Activated naive CD8-positive, alpha-beta T cell (primary cell): ENCODE data around the gene CAV1.

ENCODE experiments used
- H3K27ac Mint-ChIP-seq: one replicate; pipeline ENCODE4 v1.8.0; 2021; ENCODE audit warnings: mixed read lengths
- H3K27me3 Mint-ChIP-seq: one replicate; pipeline ENCODE4 v1.8.0; 2021; ENCODE audit warnings: mixed read lengths
- H3K36me3 Mint-ChIP-seq: one replicate; pipeline ENCODE4 v1.8.0; 2021; ENCODE audit warnings: mixed read lengths
- H3K4me1 Mint-ChIP-seq: one replicate; pipeline ENCODE4 v1.8.0; 2021; ENCODE audit warnings: low read depth, mixed read lengths
- H3K4me3 Mint-ChIP-seq: one replicate; pipeline ENCODE4 v1.8.0; 2021; ENCODE audit warnings: mild to moderate bottlenecking, mixed read lengths
- H3K9me3 Mint-ChIP-seq: one replicate; pipeline ENCODE4 v1.8.0; 2021; ENCODE audit warnings: low read depth, mixed read lengths

Gene CAV1

DNA sequence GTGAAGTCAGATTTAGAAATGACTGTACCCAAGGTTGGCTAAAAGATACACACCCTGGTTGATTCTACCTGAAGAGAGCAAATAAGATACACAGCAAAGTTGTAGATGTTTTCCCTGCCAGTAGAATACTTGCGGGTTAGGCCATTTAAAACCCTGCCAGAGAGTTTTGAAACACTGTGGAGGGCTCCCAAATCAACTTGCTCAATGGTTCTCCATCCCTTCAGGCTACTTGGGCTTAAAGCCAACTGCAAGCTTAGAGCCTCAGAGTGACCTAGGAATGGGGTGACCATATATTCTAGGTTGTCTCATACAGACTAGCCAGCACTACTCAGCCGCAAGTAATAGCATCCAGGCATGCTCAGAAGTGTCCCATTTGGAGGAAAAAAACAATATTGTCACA, 10.0 kb downstream of the CAV1 start:
- peaks cover 3% of the 10 kb centered on the region for H3K9me3 Mint-ChIP-seq
- no peak overlapping the region for H3K4me3 Mint-ChIP-seq

DNA sequence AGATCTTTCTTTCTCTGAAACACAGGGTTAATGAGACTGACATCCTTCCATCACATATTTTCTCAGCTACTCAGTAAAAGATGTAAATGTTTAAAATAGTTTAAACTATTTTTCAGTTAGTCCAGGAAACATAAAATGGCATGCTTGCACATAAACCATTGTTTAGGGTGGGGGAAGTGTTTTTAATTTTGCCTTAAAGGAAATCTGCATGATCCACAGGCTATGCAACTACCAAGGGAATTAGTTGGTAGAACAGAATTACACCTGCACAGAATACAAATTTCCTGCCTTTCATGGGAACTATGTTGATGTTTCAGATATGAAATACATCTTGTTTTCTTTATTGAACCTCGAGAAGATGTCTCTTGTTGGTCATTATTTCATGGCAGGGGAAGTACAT, 10.6 kb downstream of the CAV1 start:
- peaks cover 2% of the 10 kb centered on the region for H3K36me3 Mint-ChIP-seq
- H3K27ac Mint-ChIP-seq: no peak overlapping the region
- no peaks in the 10 kb centered on the region for H3K4me1 Mint-ChIP-seq
- no peak overlapping the region for H3K4me3 Mint-ChIP-seq
- H3K9me3 Mint-ChIP-seq: peaks cover 3% of the 10 kb centered on the region
- H3K27me3 Mint-ChIP-seq: peaks cover 17% of the 10 kb centered on the region

More for the DNA sequence above, 10.0 kb downstream of the CAV1 start:
- no peaks in the 10 kb centered on the region for H3K4me1 Mint-ChIP-seq
- peaks cover 2% of the 10 kb centered on the region for H3K36me3 Mint-ChIP-seq
- H3K27ac Mint-ChIP-seq: no peak overlapping the region
- peaks cover 17% of the 10 kb centered on the region for H3K27me3 Mint-ChIP-seq

DNA sequence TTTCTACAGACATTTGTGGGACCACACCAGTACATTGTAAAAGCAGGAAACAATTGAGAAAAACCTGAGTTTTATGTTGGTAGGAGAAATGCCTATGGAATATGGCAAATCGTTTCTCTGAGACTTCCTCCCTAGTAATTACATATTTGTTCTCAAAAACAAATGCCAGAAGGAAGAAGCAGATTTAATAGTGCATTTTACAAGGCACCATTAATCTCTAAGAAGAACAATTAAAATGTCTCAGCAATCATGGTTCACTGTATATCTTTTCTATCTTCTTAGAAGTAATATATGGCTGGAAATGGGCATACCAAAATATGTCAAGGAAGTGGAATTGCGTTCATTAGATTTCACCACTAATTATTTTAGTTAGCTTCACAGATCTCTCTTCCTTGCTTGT, 13.3 kb downstream of the CAV1 start:
- no peaks in the 10 kb centered on the region for H3K4me1 Mint-ChIP-seq
- H3K27ac Mint-ChIP-seq: no peak overlapping the region
- H3K27me3 Mint-ChIP-seq: peaks cover 13% of the 10 kb centered on the region
- H3K36me3 Mint-ChIP-seq: peaks cover 2% of the 10 kb centered on the region
- peaks cover 3% of the 10 kb centered on the region for H3K9me3 Mint-ChIP-seq
- no peak overlapping the region for H3K4me3 Mint-ChIP-seq

DNA sequence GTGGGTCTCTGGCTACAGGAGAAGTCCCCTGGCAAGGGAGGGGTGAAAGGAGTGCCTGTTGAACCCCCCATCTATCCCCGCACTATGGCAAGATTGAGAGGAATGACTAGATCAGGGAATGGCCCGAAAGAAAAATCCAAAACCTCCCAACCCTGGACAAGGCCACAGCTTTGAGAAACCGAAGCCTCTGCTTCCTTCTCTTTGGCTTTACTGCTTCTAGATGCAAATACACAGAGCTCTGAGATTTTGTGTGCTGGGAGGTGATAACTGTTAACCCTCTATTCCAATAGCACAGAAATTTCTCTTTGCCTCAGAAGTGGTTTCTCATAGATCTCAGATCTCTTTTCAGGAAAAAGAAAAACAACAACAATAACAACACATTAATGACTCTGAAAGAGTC, 15.0 kb downstream of the CAV1 start:
- Mint-ChIP-seq H3K4me3 (no peak overlapping the region), H3K36me3 (peaks cover 2% of the 10 kb centered on the region), H3K27me3 (peaks cover 14% of the 10 kb centered on the region), H3K4me1 (no peaks in the 10 kb centered on the region), H3K27ac (no peak overlapping the region), H3K9me3 (peaks cover 3% of the 10 kb centered on the region)

DNA sequence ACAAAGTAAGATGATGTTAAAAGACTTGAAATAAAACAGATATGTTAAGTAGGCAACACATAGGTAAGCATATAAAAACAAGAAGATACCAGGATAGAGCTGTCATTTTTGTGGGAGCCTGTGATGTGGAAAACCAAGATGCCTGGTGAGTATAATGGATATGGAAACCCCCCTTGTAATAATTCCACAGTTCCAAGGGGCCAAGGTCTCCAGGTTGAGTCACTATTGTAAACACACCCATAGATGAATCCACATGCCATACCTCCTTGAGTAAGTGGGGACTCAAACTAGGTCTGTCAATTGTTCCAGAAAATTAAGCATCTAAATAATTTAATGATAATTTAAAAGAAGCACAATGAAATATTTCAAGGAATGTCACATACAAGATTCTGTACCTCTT, 15.9 kb downstream of the CAV1 start:
- H3K9me3 Mint-ChIP-seq: peaks cover 3% of the 10 kb centered on the region
- peaks cover 14% of the 10 kb centered on the region for H3K27me3 Mint-ChIP-seq
- H3K4me1 Mint-ChIP-seq: no peaks in the 10 kb centered on the region
- H3K27ac Mint-ChIP-seq: no peak overlapping the region
- peaks cover 2% of the 10 kb centered on the region for H3K36me3 Mint-ChIP-seq
- H3K4me3 Mint-ChIP-seq: no peak overlapping the region

DNA sequence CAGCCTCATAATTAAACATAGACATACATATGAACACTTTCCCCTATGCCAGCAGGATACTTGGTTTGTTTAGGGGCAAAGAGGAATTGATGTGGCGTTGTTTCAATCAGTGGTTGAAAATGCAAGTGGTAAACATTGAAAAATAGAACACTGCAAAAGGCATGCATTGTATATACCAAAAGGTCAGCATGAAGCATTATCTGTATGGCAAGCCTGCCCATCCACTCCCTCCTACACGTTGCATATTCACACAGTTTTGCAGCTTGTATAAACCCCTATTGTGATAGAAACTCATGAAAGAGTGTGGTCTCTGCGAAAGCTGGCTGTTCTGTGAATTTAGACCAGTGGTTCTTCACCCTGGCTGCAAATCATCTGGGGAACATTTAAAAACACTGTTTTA, 17.1 kb downstream of the CAV1 start:
- no peak overlapping the region for H3K4me3 Mint-ChIP-seq
- H3K4me1 Mint-ChIP-seq: no peaks in the 10 kb centered on the region
- peaks cover 3% of the 10 kb centered on the region for H3K9me3 Mint-ChIP-seq
- no peak overlapping the region for H3K27ac Mint-ChIP-seq
- H3K27me3 Mint-ChIP-seq: peaks cover 14% of the 10 kb centered on the region
- peaks cover 2% of the 10 kb centered on the region for H3K36me3 Mint-ChIP-seq

DNA sequence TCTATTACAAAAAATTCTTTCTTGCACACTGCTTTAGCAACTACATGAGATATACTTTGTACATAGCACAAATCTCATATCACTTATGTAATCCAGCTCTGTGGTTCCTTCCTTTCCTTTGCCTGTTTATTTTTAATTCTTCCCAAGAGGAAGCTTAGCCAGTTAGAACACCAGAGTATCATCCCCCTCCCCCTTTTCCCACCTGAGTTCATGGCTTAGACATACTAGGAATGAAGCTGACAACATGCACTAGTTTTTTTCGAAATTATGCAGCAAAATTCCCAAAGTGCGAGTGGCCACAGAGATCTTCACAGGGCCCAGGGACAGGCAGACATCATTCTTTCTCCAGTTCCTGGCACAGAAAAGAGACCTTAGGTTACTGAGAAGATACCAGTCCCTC, 17.8 kb downstream of the CAV1 start:
- peaks cover 14% of the 10 kb centered on the region for H3K27me3 Mint-ChIP-seq
- peaks cover 3% of the 10 kb centered on the region for H3K9me3 Mint-ChIP-seq
- no peak overlapping the region for H3K4me3 Mint-ChIP-seq
- H3K27ac Mint-ChIP-seq: no peak overlapping the region
- no peaks in the 10 kb centered on the region for H3K4me1 Mint-ChIP-seq
- peaks cover 2% of the 10 kb centered on the region for H3K36me3 Mint-ChIP-seq

DNA sequence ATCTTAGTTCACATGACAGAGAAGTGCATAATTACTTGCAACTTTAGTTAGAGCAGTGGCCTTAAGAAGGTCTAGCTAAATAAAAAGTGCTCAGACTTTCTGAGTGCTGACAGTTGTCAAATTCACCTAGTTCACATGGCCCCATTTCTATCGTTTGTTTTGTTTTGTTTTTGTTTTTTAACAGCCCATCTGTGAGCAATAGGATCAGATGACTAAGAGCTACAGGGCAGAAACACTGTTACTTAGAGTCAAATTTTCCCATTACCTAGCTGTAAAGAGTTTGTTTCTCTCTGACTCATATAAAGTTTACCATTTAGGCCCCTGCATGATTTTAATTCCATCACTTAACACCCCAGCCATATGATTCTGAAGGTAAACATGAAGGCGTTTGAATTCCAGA, 18.8 kb downstream of the CAV1 start:
- H3K4me1 Mint-ChIP-seq: no peaks in the 10 kb centered on the region
- H3K36me3 Mint-ChIP-seq: peaks cover 2% of the 10 kb centered on the region
- no peak overlapping the region for H3K27ac Mint-ChIP-seq
- H3K4me3 Mint-ChIP-seq: no peak overlapping the region
- H3K9me3 Mint-ChIP-seq: peaks cover 3% of the 10 kb centered on the region
- H3K27me3 Mint-ChIP-seq: peaks cover 11% of the 10 kb centered on the region

DNA sequence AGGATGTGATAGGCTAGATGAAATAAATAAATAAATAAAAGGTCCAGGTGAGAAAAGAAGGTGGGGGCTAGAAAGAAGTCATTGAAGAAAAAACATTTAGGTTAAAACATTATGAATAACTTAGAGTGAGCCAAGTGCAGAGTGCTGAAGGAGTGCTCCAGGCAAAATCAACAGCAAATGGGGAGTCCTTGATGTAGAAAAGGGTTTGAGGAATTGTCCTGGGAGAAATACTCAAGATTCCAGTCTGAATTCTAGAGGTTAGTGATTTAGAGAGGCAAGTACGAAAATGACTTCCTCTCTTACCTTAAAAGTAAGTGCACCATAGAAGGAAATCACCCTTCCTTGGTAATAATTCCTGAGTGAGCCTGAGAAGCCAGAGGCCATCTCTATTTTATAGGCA, 19.7 kb downstream of the CAV1 start:
- Mint-ChIP-seq H3K27ac (no peak overlapping the region), H3K27me3 (peaks cover 11% of the 10 kb centered on the region), H3K4me3 (no peak overlapping the region), H3K36me3 (no peaks in the 10 kb centered on the region), H3K9me3 (no peaks in the 10 kb centered on the region), H3K4me1 (no peaks in the 10 kb centered on the region)

DNA sequence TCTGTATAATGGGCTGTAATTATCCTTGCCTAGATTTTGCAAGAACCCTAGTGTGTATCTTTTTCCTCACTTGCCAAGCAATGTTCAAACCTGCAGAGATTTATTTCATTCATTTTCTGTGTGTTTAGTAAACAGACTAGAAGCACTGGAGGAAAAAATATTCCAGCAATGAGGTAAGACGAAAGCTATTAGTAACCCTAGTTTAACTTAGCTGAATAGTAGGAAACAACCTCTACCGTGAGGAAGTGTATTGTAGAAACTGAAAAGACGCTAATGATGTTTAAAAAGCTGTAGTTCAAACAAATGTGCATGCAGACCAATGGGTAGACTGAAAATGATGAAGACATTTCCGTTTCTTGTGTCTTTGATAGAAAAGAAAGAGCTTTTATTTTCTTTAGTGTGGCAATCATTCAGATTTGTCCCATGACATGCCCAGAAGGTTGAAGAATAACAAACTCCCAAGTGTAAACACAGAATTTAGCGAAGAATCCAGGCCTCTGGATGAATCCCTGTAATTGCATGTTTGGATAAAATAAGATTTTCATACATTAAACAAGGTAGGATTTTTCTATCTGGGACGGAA, 20.7 kb downstream of the CAV1 start:
- H3K4me1 Mint-ChIP-seq: no peaks in the 10 kb centered on the region
- H3K4me3 Mint-ChIP-seq: no peak overlapping the region

DNA sequence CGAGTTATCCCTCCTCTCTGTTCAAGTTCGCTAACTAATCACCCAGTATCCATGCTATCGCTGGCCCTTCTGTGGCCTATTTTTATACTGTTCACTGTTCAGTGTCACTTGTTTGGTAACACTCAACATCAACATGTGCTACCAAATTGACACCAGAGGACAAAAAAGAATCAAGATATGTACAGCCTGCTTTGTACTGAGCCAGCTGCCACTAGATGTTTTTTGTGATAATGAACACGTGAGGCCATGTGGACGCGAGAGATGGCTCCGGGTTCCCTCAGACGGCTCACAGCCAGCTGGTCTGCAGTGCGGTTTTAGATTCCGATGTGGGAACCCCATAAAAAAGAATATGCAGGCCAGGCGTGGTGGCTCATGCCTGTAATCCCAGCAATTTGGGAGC, 21.2 kb downstream of the CAV1 start:
- no peak overlapping the region for H3K27ac Mint-ChIP-seq
- no peaks in the 10 kb centered on the region for H3K9me3 Mint-ChIP-seq
- no peak overlapping the region for H3K4me3 Mint-ChIP-seq
- peaks cover 6% of the 10 kb centered on the region for H3K27me3 Mint-ChIP-seq
- H3K36me3 Mint-ChIP-seq: no peaks in the 10 kb centered on the region
- H3K4me1 Mint-ChIP-seq: no peaks in the 10 kb centered on the region

More for the DNA sequence above, 20.7 kb downstream of the CAV1 start:
- Mint-ChIP-seq H3K27me3 (peaks cover 8% of the 10 kb centered on the region), H3K27ac (no peak overlapping the region), H3K9me3 (no peaks in the 10 kb centered on the region), H3K36me3 (no peaks in the 10 kb centered on the region)

DNA sequence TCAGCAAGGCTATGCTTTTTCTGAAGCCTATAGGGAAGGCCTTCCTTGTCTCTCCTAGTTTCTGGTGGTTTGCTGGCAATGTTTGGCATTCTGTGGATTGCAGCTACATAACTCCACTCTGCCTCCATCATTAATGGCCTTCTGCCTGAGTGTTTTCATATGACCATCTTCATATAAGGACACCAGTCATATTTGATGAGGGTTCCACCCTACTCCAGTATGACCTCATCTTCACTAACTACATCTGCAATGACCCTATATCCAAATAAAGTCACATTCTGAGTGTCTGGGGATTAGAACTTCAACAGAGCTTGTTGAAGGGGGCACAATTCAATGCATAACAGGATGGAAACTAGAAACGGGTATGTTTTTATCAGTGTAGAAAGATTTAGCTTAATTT, 22.1 kb downstream of the CAV1 start:
- no peaks in the 10 kb centered on the region for H3K9me3 Mint-ChIP-seq

DNA sequence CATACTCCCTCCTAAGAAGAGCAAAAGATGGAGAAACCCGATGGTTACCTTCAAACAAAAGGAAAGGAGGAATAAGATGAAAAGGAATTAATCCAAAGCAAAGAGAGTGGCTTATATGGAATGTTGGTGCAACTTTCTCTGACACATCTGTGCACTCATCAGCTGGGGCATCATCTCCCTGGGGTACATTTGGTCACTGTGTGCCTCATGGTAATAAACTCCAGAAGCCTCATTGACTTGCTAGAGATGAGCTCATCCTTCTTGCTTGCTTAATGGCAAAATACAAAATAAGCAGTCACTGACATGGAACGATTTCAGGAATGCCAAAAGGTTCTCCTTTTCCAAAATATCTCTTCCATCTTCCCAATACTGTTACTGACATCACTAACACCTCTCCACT, 22.5 kb downstream of the CAV1 start:
- Mint-ChIP-seq H3K36me3 (no peaks in the 10 kb centered on the region), H3K4me1 (no peaks in the 10 kb centered on the region), H3K27me3 (peaks cover 6% of the 10 kb centered on the region), H3K27ac (no peak overlapping the region), H3K4me3 (no peak overlapping the region), H3K9me3 (no peaks in the 10 kb centered on the region)

More for the DNA sequence above, 22.1 kb downstream of the CAV1 start:
- H3K4me3 Mint-ChIP-seq: no peak overlapping the region
- H3K36me3 Mint-ChIP-seq: no peaks in the 10 kb centered on the region
- H3K27me3 Mint-ChIP-seq: peaks cover 6% of the 10 kb centered on the region
- H3K27ac Mint-ChIP-seq: no peak overlapping the region
- no peaks in the 10 kb centered on the region for H3K4me1 Mint-ChIP-seq

DNA sequence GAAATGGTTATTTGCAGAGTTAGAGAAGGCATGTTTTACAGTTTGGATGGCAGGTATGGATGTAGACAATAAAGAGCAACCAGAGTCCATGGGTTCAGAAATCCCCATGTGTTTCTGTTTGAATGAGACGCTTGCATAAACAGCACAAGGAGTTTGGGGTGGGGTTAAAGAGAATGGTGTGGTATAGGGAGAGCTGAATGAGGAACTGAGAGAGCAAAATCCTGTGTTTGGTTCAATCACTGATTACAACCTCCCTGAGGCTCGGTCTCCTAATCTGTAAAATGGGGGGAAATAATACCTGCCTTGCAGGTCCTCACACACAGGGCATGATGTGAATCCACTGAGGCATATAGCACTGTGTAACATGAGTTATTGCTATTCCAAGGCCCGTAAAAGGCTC, 23.7 kb downstream of the CAV1 start:
- H3K4me1 Mint-ChIP-seq: no peaks in the 10 kb centered on the region

DNA sequence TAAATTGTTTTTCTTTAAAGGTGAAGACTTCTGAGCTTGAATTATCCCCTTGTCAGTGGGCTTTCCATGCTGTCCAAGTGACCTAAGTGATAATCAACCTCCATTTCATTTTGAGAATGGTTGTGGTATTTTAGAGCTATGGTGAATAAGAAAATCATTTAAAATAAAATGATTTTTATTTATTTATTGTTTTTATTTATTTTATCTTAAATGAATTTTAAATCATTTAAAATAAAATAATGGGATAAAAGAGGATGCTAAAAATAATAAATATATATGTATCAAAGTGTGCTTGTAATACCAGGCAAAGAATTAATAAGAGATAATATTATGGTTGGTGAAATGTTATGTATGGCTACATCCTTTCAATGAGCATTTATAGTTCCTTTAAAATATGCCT, 24.5 kb downstream of the CAV1 start:
- no peak overlapping the region for H3K4me3 Mint-ChIP-seq
- H3K4me1 Mint-ChIP-seq: no peaks in the 10 kb centered on the region
- H3K9me3 Mint-ChIP-seq: no peaks in the 10 kb centered on the region
- H3K27ac Mint-ChIP-seq: no peak overlapping the region
- peaks cover 6% of the 10 kb centered on the region for H3K27me3 Mint-ChIP-seq
- no peaks in the 10 kb centered on the region for H3K36me3 Mint-ChIP-seq

More for the DNA sequence above, 23.7 kb downstream of the CAV1 start:
- no peak overlapping the region for H3K27ac Mint-ChIP-seq
- H3K36me3 Mint-ChIP-seq: no peaks in the 10 kb centered on the region
- H3K4me3 Mint-ChIP-seq: no peak overlapping the region
- peaks cover 6% of the 10 kb centered on the region for H3K27me3 Mint-ChIP-seq
- no peaks in the 10 kb centered on the region for H3K9me3 Mint-ChIP-seq

DNA sequence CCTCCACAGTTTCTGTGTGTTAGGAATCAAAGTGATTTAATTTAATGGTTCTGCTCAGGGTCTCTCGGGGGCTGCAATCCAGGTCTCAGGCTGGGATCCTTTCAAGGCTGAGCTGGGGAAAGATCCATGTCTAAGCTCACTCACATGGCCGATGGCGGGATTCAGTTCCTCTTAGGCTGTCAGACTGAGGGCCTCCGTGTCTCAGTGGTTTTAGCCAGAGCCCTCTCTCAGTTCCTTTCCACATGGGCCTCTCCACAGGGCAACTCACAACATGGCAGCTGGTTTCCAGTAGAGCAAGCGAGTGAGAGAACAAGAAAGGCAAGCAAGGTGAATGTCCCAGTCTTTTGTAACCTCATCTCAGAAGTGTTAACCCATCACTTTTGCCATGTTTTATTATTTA, 26.9 kb downstream of the CAV1 start:
- Mint-ChIP-seq H3K36me3 (no peaks in the 10 kb centered on the region), H3K4me3 (no peak overlapping the region), H3K27ac (no peak overlapping the region), H3K27me3 (peaks cover 6% of the 10 kb centered on the region), H3K4me1 (no peaks in the 10 kb centered on the region), H3K9me3 (no peaks in the 10 kb centered on the region)
